Omental fat pad (tissue), 4 donors: ENCODE data around the gene ISG15. TPM values are rescaled to one million over a fixed set of nuclear protein-coding genes. Genes with fewer than 3 reads are reported as not detected.
"Not testable (repeated sequence)": the region's sequence is repeated elsewhere in the genome, so short reads cannot be mapped to it uniquely, and the experiment has no call there.

Experiments
- ATAC-seq: fragments of 150-250 bp; one replicate; pipeline ENCODE4 v1.9.1; 2016; ENCODE audit warnings: mild to moderate bottlenecking, moderate library complexity; ENCODE audit not compliant: low FRiP score
- DNase-seq: peaks from one replicate; pipeline ENCODE4 v3.0.0-alpha.2; 2019; ENCODE audit warnings: low spot score
- total RNA-seq, 4 donors: library from RNA; depleted of rRNA; stranded (reverse); fragments of >200 nt; gene quantifications; one replicate each; pipeline ENCODE4 v1.1.0, GENCODE V29; 2016
- TF ChIP-seq, protein P1 (sequence below), 3 donors: fragments of 450-650 bp; IDR thresholded peaks; one replicate each; pipeline ENCODE4 v1.5.1; 2016 to 2017; ENCODE audit warnings: antibody characterized with exemption in 3 of 3, mild to moderate bottlenecking in 3 of 3, moderate library complexity in 2 of 3

The ISG15 gene
- total RNA-seq, 4 donors from 2014 or later: 27.7 to 84.3 (median 32.6) TPM

DNA sequence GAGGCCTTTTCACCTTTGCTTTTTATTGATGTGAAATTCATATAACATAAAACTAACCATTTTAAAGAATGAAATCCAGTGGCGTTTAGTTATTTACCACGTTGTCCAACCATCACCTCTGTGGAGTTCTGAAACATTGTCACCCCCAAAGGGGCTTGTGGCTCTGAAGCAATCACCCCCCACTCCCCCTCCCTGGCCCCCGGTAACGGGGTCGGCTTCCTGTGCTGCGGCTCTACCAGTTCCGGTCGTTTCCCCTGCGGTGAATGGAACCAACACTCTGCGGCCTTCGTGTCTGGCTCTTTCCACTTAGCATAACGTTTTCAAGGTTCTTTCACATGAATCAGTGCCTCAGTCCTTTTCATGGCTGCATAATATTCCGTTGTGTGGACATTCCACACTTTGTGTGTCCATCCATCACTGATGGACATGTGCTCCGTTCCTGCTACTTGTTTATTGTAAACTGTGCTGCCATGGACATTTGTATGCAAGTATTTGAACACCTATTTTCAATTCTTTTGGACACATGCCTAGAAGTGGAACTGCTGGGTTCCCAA is 1.8 kb upstream of the ISG15 start:
- DNase-seq: no peak
- no peak for ATAC-seq
- TF ChIP-seq, protein P1, sequence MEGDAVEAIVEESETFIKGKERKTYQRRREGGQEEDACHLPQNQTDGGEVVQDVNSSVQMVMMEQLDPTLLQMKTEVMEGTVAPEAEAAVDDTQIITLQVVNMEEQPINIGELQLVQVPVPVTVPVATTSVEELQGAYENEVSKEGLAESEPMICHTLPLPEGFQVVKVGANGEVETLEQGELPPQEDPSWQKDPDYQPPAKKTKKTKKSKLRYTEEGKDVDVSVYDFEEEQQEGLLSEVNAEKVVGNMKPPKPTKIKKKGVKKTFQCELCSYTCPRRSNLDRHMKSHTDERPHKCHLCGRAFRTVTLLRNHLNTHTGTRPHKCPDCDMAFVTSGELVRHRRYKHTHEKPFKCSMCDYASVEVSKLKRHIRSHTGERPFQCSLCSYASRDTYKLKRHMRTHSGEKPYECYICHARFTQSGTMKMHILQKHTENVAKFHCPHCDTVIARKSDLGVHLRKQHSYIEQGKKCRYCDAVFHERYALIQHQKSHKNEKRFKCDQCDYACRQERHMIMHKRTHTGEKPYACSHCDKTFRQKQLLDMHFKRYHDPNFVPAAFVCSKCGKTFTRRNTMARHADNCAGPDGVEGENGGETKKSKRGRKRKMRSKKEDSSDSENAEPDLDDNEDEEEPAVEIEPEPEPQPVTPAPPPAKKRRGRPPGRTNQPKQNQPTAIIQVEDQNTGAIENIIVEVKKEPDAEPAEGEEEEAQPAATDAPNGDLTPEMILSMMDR (IDR thresholded peaks at IDR 0.05): no peak

DNA sequence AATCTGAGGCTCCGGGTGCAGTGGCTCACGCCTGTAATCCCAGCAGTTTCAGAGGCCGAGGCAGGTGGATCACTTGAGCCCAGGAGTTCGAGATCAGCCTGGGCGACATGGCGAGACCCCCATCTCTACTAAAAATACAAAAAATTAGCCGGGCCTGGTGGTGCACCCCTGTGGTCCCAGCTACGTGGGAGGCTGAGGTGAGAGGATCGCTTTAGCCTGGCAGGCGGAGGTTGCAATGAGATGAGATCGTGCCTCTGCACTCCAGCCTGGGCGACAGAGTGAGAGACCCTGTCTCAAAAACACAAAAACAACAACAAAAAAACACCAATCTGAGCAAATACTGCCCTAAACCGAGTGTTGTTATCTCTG is 577 bp upstream of the ISG15 start:
- not testable (repeated sequence) for ATAC-seq, DNase-seq

- peak; percentile 13 for ATAC-seq
- TF ChIP-seq, protein P1 (IDR thresholded peaks at IDR 0.05): no peak
- no peak for DNase-seq
These were observed 788 bp downstream of the ISG15 start for GRCh38 chr1:1013922-1014648.

- TF ChIP-seq, protein P1 (IDR thresholded peaks at IDR 0.05): no peak
- DNase-seq: no peak
- no peak for ATAC-seq
These were observed 1.7 kb downstream of the ISG15 start for GRCh38 chr1:1014799-1015681.

DNA sequence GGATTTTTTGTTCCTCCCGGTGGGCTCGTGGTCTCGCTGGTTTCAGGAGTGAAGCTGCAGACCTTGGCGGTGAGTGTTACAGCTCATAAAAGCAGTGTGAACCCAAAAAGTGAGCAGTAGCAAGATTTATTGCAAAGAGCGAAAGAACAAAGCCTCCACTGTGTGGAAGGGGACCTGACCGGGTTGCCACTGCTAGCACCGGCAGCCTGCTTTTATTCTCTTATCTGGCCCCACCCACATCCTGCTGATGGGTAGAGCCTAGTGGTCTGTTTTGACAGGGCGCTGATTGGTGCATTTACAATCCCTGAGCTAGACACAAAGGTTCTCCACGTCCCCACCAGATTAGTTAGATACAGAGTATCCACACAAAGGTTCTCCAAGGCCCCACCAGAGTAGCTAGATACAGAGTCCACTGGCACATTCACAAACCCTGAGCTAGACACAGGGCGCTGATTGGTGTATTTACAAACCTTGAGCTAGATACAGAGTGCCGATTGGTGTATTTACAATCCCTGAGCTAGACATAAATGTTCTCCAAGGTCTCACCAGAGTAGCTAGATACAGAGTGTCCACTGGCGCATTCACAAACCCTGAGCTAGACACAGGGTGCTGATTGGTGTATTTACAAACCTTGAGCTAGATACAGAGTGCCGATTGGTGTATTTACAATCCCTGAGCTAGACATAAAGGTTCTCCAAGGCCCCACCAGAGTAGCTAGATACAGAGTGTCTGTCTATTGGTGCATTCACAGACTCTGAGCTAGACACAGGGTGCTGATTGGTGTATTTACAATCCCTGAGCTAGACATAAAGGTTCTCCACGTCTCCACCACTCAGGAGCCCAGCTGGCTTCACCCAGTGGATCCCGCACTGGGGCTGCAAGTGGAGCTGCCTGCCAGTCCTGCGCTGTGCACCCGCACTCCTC is 4.4 kb downstream of the ISG15 start:
- DNase-seq, ATAC-seq: not testable (repeated sequence)

DNA sequence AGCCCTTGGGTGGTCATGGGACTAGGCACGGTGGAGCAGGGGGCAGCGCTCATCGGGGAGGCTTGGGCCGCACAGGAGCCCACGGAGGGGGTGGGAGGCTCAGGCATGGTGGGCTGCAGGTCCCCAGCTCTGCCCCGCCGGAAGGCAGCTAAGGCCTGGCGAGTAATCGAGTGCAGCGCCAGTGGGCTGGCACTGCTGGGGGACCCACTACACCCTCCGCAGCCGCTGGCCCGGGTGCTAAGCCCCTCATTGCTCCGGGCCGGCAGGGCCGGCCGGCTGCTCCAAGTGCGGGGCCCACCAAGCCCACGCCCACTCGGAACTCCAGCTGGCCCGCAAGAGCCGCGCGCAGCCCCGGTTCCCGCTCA is 5.0 kb downstream of the ISG15 start:
- DNase-seq, ATAC-seq: not testable (repeated sequence)

DNA sequence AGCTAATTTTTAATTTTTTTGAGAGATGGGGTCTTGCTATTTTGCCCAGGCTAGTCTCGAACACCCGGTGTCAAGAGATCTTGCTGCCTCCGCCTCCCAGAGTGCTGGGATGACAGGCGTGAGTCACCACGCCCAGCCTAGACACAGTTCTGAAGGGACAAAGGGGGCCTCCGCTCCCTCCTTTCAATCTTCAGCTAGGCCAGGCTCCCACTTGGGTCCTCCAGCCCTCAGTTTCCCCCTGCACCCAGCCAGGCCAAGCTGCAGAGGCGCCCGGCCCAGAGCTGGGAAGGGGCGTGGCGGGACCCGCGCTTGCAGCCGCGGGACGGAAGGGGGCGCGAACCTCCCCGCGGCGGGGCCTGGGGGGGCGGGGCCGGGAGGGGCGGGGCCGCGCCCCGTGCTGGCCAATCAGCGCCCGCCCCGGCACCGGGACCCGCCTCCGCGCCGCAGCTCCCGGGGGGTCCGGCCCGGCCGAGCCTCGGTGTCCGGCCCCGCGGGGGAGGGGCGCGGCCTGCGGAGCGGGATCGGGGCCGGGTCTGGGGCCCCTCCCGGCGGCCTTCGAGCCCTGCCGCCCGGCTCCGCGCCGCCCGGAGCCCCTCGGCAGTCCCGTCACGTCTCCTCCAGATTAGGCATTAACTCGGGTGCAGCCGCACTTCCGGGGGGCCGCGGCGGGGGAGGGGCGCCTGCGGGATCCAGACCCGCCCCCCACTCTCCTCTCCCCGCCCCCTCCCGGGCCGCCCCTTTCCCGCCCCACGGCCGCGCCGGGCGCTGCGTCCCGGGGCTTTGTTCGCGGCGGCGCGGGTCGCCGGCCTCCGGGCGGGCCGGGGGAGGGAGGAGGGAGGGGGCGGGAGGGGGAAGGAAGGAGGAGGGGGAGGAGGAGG is 6.1 kb downstream of the ISG15 start:
- ATAC-seq: peak; percentile 91
- TF ChIP-seq, protein P1 (IDR thresholded peaks at IDR 0.05): no peak
- peak; percentile 44 for DNase-seq
